H1 (cell line): ENCODE results near the gene AK8. TPM values are rescaled to one million over a fixed set of nuclear protein-coding genes. Genes with fewer than 3 reads are reported as not detected.

Source experiments
- CHD2 ChIP-seq: IDR thresholded peaks from 2 replicates; pipeline ENCODE4 v1.6.1; 2012; ENCODE audit warnings: low read length, improper control_type of control experiment
- SIX5 ChIP-seq: IDR thresholded peaks from 2 replicates; pipeline ENCODE4 v1.6.1; 2011; ENCODE audit warnings: mild to moderate bottlenecking, low read depth, low read length
- polyA plus RNA-seq, 7 experiments: library from polyadenylated mRNA; depleted of rRNA in 3 of 7; stranded (reverse) in 5 of 7; unstranded in 2 of 7; fragments of >200 nt in 5 of 7; fragments of 200-250 nt in 2 of 7; gene quantifications; 1 replicate in 5 of 7; 2 replicates in 1 of 7; 4 replicates in 1 of 7; pipeline versions ENCODE4 v1.2.1 to v1.2.3, GENCODE V29; 2011 to 2013; ENCODE audit warnings: missing spikeins in 2 of 7, mixed read lengths in 2 of 7
- total RNA-seq: library from RNA; stranded (reverse); fragmentation: NEBNext Ultra II Directional; extraction: Animal tissue kit (Norgen Biotek cat#: 25700); gene quantifications from 2 replicates; pipeline ENCODE4 v1.2.1, GENCODE V29; 2021

AK8 gene
- total and polyA plus RNA-seq, 2 of the 8 experiments (the other 6 are each of a cell fraction or from before 2014, with no cell fraction given) = 0.35 to 0.48 TPM

GRCh38 chr9:132828201-132828770 lies 49.8 kb downstream of the AK8 start (continued):
- TF ChIP-seq CHD2 (no peak), SIX5 (no peak)
